K562 (cell line): ENCODE results near the gene CC2D1A.

Source experiments
- CTCF ChIP-seq, 3 experiments: IDR thresholded peaks in 2 of 3; conservative IDR thresholded peaks in 1 of 3; 2 replicates each; pipeline ENCODE4 v1.5.1; 2011 to 2012; ENCODE audit warnings: low read length in 3 of 3, mild to moderate bottlenecking in 3 of 3, control low read depth in 2 of 3, improper control_type of control experiment in 1 of 3, inconsistent platforms in 1 of 3, low read depth in 1 of 3, mixed read lengths in 1 of 3, moderate library complexity in 1 of 3; ENCODE audit not compliant: insufficient read depth in 2 of 3
- RCOR1 ChIP-seq, 2 experiments: IDR thresholded peaks; 2 replicates each; pipeline ENCODE4 v1.6.1; 2012; ENCODE audit warnings: low read depth in 2 of 2, low read length in 2 of 2, borderline replicate concordance in 1 of 2, improper control_type of control experiment in 1 of 2
- TEAD4 ChIP-seq, 2 experiments: sonication (generic) in 1 of 2; formaldehyde crosslinking in 1 of 2; IDR thresholded peaks; 2 replicates each; pipeline versions ENCODE4 v1.6.1 to v1.8.0; 2012 to 2022; ENCODE audit warnings: borderline replicate concordance in 1 of 2, inconsistent platforms in 1 of 2, low read length in 1 of 2, mild to moderate bottlenecking in 1 of 2, missing genetic modification reagents in 1 of 2
- ZBTB12 ChIP-seq: fragments of 250-450 bp; sonication (Bioruptor Pico); IDR thresholded peaks from 2 replicates; pipeline ENCODE4 v1.4.0; 2020
- ZKSCAN3 ChIP-seq: fragments of 250-450 bp; sonication (Bioruptor Pico); IDR thresholded peaks from 2 replicates; pipeline ENCODE4 v1.4.0; 2020

GRCh38 chr19:13888281-13888680 lies 17.7 kb upstream of the CC2D1A start:
- TF ChIP-seq CTCF (IDR thresholded peaks at IDR 0.05 in 2 of 3, conservative IDR thresholded peaks at IDR 0.05 in 1 of 3; ENCODE audit: insufficient read depth in 2 of 3, low read depth in 1 of 3, low read length in 3 of 3) (no peak), TEAD4 (IDR thresholded peaks at IDR 0.05; ENCODE audit: low read length) (no peak), TEAD4 (CRISPR knock-in tag; IDR thresholded peaks at IDR 0.05; ENCODE audit: borderline replicate concordance) (no peak), ZBTB12 (no peak), RCOR1 (IDR thresholded peaks at IDR 0.05; ENCODE audit: borderline replicate concordance in 1 of 2, low read depth in 2 of 2, low read length in 2 of 2) (no peak), ZKSCAN3 (no peak)
